ENCODE measurements around the gene COPB2. TPM values are rescaled to one million over a fixed set of nuclear protein-coding genes. Genes with fewer than 3 reads are reported as not detected.
A peak's percentile ranks its signal among the peaks of the same experiment; 100 is the strongest.

Gene COPB2
- total and polyA plus RNA-seq, 11 donors: 17.7 to 80.2 (median 62.3) TPM

DNA sequence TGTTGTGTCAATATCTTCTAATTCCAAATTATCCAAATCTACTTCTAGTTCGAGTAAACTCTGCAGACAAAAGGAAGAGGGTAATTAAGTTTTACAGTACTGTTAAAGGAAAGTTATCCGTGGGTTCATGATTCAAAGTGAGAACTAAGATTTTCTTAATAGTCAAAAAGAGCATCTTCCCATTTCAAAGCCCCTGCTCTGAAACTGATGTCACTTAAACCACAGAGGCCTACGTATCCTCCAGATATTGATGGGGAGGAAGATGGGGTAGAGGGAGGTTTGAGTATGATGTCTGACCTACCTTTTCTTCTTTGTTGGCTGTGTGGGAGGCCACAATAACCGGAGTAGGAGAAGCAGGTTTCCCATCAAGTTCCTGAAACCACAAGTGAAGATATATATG is 31.5 kb downstream of the COPB2 start:
- 84 to 89% (median 87%) methylated on average over 4 of the region's 4 CpGs for WGBS, 4 donors
- no peak for TF ChIP-seq POLR2A (IDR thresholded peaks at IDR 0.05)
- TF ChIP-seq, protein P1, sequence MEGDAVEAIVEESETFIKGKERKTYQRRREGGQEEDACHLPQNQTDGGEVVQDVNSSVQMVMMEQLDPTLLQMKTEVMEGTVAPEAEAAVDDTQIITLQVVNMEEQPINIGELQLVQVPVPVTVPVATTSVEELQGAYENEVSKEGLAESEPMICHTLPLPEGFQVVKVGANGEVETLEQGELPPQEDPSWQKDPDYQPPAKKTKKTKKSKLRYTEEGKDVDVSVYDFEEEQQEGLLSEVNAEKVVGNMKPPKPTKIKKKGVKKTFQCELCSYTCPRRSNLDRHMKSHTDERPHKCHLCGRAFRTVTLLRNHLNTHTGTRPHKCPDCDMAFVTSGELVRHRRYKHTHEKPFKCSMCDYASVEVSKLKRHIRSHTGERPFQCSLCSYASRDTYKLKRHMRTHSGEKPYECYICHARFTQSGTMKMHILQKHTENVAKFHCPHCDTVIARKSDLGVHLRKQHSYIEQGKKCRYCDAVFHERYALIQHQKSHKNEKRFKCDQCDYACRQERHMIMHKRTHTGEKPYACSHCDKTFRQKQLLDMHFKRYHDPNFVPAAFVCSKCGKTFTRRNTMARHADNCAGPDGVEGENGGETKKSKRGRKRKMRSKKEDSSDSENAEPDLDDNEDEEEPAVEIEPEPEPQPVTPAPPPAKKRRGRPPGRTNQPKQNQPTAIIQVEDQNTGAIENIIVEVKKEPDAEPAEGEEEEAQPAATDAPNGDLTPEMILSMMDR (IDR thresholded peaks at IDR 0.05): no peak
- peaks cover 0 to 9% (median 0%) of the 10 kb centered on the region in 12 donors for H3K4me1 ChIP-seq

DNA sequence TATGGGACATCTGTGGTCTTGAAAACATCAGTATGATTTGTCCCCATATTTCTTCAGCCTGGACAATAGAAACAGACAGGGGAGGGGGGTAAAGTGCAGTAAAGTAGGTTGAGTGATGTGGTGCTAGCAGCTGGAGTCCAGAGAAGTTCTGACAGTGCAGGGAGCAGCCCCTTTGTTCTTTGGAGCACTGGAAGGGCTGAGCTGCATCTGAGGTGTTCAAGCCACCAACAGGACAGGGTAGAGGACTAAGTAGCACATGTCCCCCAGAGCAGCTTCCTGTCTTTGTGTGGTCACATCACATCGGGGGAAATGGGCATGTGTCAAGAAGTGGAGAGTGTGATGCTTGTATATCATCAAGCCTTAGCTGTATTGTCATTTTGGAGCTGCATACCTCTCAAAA is 33.6 kb downstream of the COPB2 start:
- H3K9me3 ChIP-seq: no peaks in the 10 kb centered on the region
- no peak overlapping the region for H3K27ac ChIP-seq
- no peak overlapping the region for H3K4me3 ChIP-seq
- intact Hi-C loops (cut with DNase I): loop anchor here in 1 of 10 donors (10.0 kb wide), 1 partner anchor 761 kb away; the partner anchor contains the start of gene CEP70
- TF ChIP-seq POLR2A (IDR thresholded peaks at IDR 0.05): no peak
- TF ChIP-seq, protein P1 (IDR thresholded peaks at IDR 0.05): no peak
- H3K4me1 ChIP-seq: peaks cover 0 to 9% (median 0%) of the 10 kb centered on the region in 12 donors
- DNase-seq (no peak), ATAC-seq (no peak)
- H3K36me3 ChIP-seq: peaks cover 0 to 100% (median 100%) of the 10 kb centered on the region in 9 donors
- WGBS, 4 donors: 32 to 50% (median 43%) methylated on average over 1 of the region's 1 CpG
- no peaks in the 10 kb centered on the region for H3K27me3 ChIP-seq

More for the DNA sequence above, 31.5 kb downstream of the COPB2 start:
- ATAC-seq: no peak
- Histone ChIP-seq H3K27ac (no peak overlapping the region), H3K27me3 (no peaks in the 10 kb centered on the region), H3K4me3 (no peak overlapping the region), H3K9me3 (no peaks in the 10 kb centered on the region), H3K36me3 (peaks cover 0 to 100% (median 100%) of the 10 kb centered on the region in 9 donors)
- intact Hi-C loops (cut with DNase I): loop anchor here in 1 of 10 donors (10.0 kb wide), 1 partner anchor 763 kb away; the partner anchor contains the start of gene CEP70
- no peak for DNase-seq

DNA sequence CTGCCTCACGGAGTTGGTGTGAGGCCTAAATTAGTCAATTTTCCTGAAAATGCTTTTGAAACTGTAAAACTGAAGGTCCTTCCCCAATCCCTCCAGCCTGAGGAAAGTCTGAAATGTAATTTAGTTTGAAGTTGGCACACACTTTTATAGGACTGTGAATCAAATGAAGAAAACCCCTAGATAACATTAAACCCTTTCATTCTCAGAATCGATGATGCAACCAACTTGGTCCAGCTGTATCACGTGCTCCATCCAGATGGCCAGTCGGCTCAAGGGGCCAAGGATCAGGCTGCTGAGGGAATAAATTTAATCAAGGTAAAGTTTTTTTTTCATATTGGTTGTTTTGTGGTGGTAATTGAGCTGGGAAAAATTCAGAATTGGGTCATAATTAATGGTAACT is 34.0 kb downstream of the COPB2 start:
- 61 to 79% (median 70%) methylated on average over 4 of the region's 4 CpGs for WGBS, 4 donors
- no peaks in the 10 kb centered on the region for H3K27me3 ChIP-seq
- peaks cover 0 to 9% (median 0%) of the 10 kb centered on the region in 12 donors for H3K4me1 ChIP-seq
- no peaks in the 10 kb centered on the region for H3K9me3 ChIP-seq
- ATAC-seq (peak in 1 of 4 donors; percentile 34), DNase-seq (no peak)
- intact Hi-C loops (cut with DNase I): loop anchor here in 1 of 10 donors (10.0 kb wide), 1 partner anchor 761 kb away; the partner anchor contains the start of gene CEP70
- TF ChIP-seq, protein P1 (IDR thresholded peaks at IDR 0.05): no peak
- no peak for TF ChIP-seq POLR2A (IDR thresholded peaks at IDR 0.05)
- no peak overlapping the region for H3K27ac ChIP-seq
- peaks cover 0 to 100% (median 100%) of the 10 kb centered on the region in 9 donors for H3K36me3 ChIP-seq
- H3K4me3 ChIP-seq: no peak overlapping the region

DNA sequence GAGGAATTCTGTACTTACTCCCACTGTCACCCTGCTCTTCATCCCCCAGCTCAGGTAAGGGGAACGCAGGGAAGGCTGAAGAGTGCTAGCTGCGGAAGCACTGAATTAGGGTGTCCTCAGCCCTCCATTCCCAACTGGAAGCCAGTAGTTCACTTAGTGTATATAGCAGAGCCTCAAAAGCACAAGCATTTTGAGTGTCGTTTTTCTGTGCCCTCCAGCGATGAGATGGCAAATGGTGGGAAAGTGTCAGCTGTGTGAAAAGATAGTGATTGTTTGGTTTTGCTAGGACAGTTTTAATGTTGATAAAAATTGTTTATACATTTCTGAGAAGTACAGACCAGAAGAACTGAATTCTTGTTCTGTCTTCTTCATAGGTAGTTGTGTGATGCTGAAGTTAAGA is 34.8 kb downstream of the COPB2 start:
- ATAC-seq (no peak), DNase-seq (no peak)
- 93 to 95% (median 94%) methylated on average over 4 of the region's 4 CpGs for WGBS, 4 donors
- H3K9me3 ChIP-seq: no peaks in the 10 kb centered on the region
- intact Hi-C loops (cut with DNase I): loop anchor here in 2 of 10 donors (5.0 to 10.0 kb wide), 2 partner anchors 33 to 760 kb away; partner anchors contain the start of genes CEP70 (in 1 of the 2) and COPB2 (in 1 of the 2)
- peaks cover 0 to 100% (median 100%) of the 10 kb centered on the region in 9 donors for H3K36me3 ChIP-seq
- peaks cover 0 to 9% (median 0%) of the 10 kb centered on the region in 12 donors for H3K4me1 ChIP-seq
- H3K27ac ChIP-seq: no peak overlapping the region
- no peak for TF ChIP-seq POLR2A (IDR thresholded peaks at IDR 0.05)
- TF ChIP-seq, protein P1 (IDR thresholded peaks at IDR 0.05): no peak
- no peaks in the 10 kb centered on the region for H3K27me3 ChIP-seq
- H3K4me3 ChIP-seq: no peak overlapping the region

Measured in heart left ventricle (tissue), 16 donors.